ENCODE results near the gene CELF1. TPM values are rescaled to one million over a fixed set of nuclear protein-coding genes. Genes with fewer than 3 reads are reported as not detected.
"Not testable (repeated sequence)": the region's sequence is repeated elsewhere in the genome, so short reads cannot be mapped to it uniquely, and the experiment has no call there.

Gene CELF1
- total and polyA plus RNA-seq, 12 donors, result 24.4 to 97.0 (median 85.5) TPM

GRCh38 chr11:47454258-47454671, 98.7 kb downstream of the CELF1 start:
- not testable (repeated sequence) for H3K4me1 ChIP-seq, H3K27me3 ChIP-seq, H3K27ac ChIP-seq, H3K36me3 ChIP-seq, H3K9me3 ChIP-seq
- peak overlapping the region in 1 of 10 donors; percentile 11 for H3K4me3 ChIP-seq
- peak; percentile 45 to 79 for DNase-seq
- TF ChIP-seq, protein P1, sequence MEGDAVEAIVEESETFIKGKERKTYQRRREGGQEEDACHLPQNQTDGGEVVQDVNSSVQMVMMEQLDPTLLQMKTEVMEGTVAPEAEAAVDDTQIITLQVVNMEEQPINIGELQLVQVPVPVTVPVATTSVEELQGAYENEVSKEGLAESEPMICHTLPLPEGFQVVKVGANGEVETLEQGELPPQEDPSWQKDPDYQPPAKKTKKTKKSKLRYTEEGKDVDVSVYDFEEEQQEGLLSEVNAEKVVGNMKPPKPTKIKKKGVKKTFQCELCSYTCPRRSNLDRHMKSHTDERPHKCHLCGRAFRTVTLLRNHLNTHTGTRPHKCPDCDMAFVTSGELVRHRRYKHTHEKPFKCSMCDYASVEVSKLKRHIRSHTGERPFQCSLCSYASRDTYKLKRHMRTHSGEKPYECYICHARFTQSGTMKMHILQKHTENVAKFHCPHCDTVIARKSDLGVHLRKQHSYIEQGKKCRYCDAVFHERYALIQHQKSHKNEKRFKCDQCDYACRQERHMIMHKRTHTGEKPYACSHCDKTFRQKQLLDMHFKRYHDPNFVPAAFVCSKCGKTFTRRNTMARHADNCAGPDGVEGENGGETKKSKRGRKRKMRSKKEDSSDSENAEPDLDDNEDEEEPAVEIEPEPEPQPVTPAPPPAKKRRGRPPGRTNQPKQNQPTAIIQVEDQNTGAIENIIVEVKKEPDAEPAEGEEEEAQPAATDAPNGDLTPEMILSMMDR (IDR thresholded peaks at IDR 0.05), result peak; percentile 53 to 86 (median 79)
- WGBS, 2 donors, result 21 to 23% methylated on average over 8 of the region's 8 CpGs
- ATAC-seq, result peak; percentile 73 to 91 (median 87)
- intact Hi-C loops (cut with DNase I), result loop anchor here in 8 of 10 donors (1.0 to 5.0 kb wide), 4 partner anchors 77 to 82 kb away; partner anchors contain the start of gene SPI1 (in 3 of the 8)

- TF ChIP-seq, protein P1 (IDR thresholded peaks at IDR 0.05), result no peak
- intact Hi-C loops (cut with DNase I), result loop anchor here in 5 of 10 donors (2.0 to 5.0 kb wide), 3 partner anchors 76 to 81 kb away; partner anchors contain the start of gene SPI1 (in 3 of the 5)
- Histone ChIP-seq H3K4me3 (no peak overlapping the region), H3K4me1 (peaks cover 0 to 16% (median 7%) of the 10 kb centered on the region in 9 donors), H3K36me3 (no peaks in the 10 kb centered on the region), H3K9me3 (no peaks in the 10 kb centered on the region), H3K27me3 (no peaks in the 10 kb centered on the region), H3K27ac (no peak overlapping the region)
- DNase-seq (no peak), ATAC-seq (no peak)
- 94% methylated on average over 8 of the region's 8 CpGs for WGBS, 2 donors
Observed at GRCh38 chr11:47453365-47453764, 99.6 kb downstream of the CELF1 start.

GRCh38 chr11:47451990-47452389, 100.9 kb downstream of the CELF1 start:
- TF ChIP-seq, protein P1 (IDR thresholded peaks at IDR 0.05), result no peak
- no peaks in the 10 kb centered on the region for H3K27me3 ChIP-seq
- peaks cover 0 to 16% (median 7%) of the 10 kb centered on the region in 9 donors for H3K4me1 ChIP-seq
- no peak overlapping the region for H3K27ac ChIP-seq
- intact Hi-C loops (cut with DNase I), result loop anchor here in 5 of 10 donors (2.0 to 5.0 kb wide), 3 partner anchors 75 to 80 kb away; partner anchors contain the start of gene SPI1 (in 3 of the 5)
- WGBS, 2 donors, result 96 to 97% methylated on average over 4 of the region's 4 CpGs
- ATAC-seq (no peak), DNase-seq (no peak)
- no peak overlapping the region for H3K4me3 ChIP-seq
- H3K36me3 ChIP-seq, result no peaks in the 10 kb centered on the region
- no peaks in the 10 kb centered on the region for H3K9me3 ChIP-seq

GRCh38 chr11:47451436-47451835, 101.5 kb downstream of the CELF1 start:
- no peak overlapping the region for H3K27ac ChIP-seq
- DNase-seq (no peak), ATAC-seq (no peak)
- no peaks in the 10 kb centered on the region for H3K36me3 ChIP-seq
- intact Hi-C loops (cut with DNase I), result loop anchor here in 4 of 10 donors (5.0 kb wide), 2 partner anchors 74 to 79 kb away; partner anchors contain the start of gene SPI1 (in 3 of the 4)
- H3K9me3 ChIP-seq, result no peaks in the 10 kb centered on the region
- no peak overlapping the region for H3K4me3 ChIP-seq
- TF ChIP-seq, protein P1 (IDR thresholded peaks at IDR 0.05), result no peak
- H3K4me1 ChIP-seq, result peaks cover 0 to 16% (median 7%) of the 10 kb centered on the region in 9 donors
- WGBS, 2 donors, result 90 to 91% methylated on average over 4 of the region's 4 CpGs
- H3K27me3 ChIP-seq, result no peaks in the 10 kb centered on the region
